ENCODE measurements around the gene CAPN10.
"Not testable (repeated sequence)": the region's sequence is repeated elsewhere in the genome, so short reads cannot be mapped to it uniquely, and the experiment has no call there.

The CAPN10 gene

GRCh38 chr2:240615396-240615795 lies 28.9 kb downstream of the CAPN10 start:
- H3K36me3 Mint-ChIP-seq (ENCODE audit: insufficient read depth), result no peaks in the 10 kb centered on the region
- H3K27ac Mint-ChIP-seq, result no peak overlapping the region
- ATAC-seq (replicated peaks), result no peak

GRCh38 chr2:240615820-240616547 lies 29.4 kb downstream of the CAPN10 start:
- H3K27me3 Mint-ChIP-seq, result no peaks in the 10 kb centered on the region
- no peaks in the 10 kb centered on the region for H3K36me3 Mint-ChIP-seq (ENCODE audit: insufficient read depth)
- DNase-seq, result no peak
- no peaks in the 10 kb centered on the region for H3K9me3 Mint-ChIP-seq
- H3K4me3 Mint-ChIP-seq, result no peak overlapping the region
- peaks cover 11 to 19% of the 10 kb centered on the region in 2 donors for H3K4me1 Mint-ChIP-seq (ENCODE audit: low read depth in 2 of 2)
- no peak overlapping the region for H3K27ac Mint-ChIP-seq
- no peak for ATAC-seq (replicated peaks)

More at GRCh38 chr2:240615396-240615795, 28.9 kb downstream of the CAPN10 start:
- no peaks in the 10 kb centered on the region for H3K9me3 Mint-ChIP-seq
- DNase-seq, result no peak
- no peak overlapping the region for H3K4me3 Mint-ChIP-seq
- H3K27me3 Mint-ChIP-seq, result no peaks in the 10 kb centered on the region
- H3K4me1 Mint-ChIP-seq (ENCODE audit: low read depth in 2 of 2), result peaks cover 7 to 17% of the 10 kb centered on the region in 2 donors

GRCh38 chr2:240616860-240617666 lies 30.5 kb downstream of the CAPN10 start:
- Mint-ChIP-seq H3K27ac (peak overlapping the region in 1 of 2 donors; percentile 59), H3K4me1 (ENCODE audit: low read depth in 2 of 2) (peaks cover 19 to 20% of the 10 kb centered on the region in 2 donors)
- not testable (repeated sequence) for H3K27me3 Mint-ChIP-seq; H3K36me3 Mint-ChIP-seq (ENCODE audit: insufficient read depth); H3K4me3 Mint-ChIP-seq; DNase-seq; H3K9me3 Mint-ChIP-seq
- peak; percentile 0 for ATAC-seq (replicated peaks)

DNA sequence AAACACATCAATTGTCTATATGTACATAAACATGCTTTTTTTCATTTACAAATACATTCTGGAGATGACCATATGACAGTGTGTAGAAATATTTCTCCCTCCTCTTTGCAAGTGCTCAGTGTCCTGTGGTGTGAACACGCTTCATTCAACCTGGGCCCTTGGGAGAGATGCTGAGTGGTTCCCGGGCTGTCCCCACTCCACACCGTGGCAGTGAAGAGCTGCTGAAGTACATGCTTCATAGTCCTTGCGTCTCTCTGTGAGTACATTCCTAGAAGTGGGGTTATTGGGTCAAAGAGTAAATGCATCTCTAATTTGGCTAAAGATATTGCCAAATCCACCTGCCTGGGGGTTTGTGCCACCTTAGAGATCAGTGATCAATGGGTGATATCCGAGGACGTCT lies 32.2 kb downstream of the CAPN10 start:
- Mint-ChIP-seq H3K27me3 (no peaks in the 10 kb centered on the region), H3K4me1 (ENCODE audit: low read depth in 2 of 2) (peaks cover 29 to 32% of the 10 kb centered on the region in 2 donors), H3K9me3 (no peaks in the 10 kb centered on the region), H3K36me3 (ENCODE audit: insufficient read depth) (peaks cover 14% of the 10 kb centered on the region), H3K4me3 (no peak overlapping the region), H3K27ac (no peak overlapping the region)
- ATAC-seq (replicated peaks) (no peak), DNase-seq (no peak)

DNA sequence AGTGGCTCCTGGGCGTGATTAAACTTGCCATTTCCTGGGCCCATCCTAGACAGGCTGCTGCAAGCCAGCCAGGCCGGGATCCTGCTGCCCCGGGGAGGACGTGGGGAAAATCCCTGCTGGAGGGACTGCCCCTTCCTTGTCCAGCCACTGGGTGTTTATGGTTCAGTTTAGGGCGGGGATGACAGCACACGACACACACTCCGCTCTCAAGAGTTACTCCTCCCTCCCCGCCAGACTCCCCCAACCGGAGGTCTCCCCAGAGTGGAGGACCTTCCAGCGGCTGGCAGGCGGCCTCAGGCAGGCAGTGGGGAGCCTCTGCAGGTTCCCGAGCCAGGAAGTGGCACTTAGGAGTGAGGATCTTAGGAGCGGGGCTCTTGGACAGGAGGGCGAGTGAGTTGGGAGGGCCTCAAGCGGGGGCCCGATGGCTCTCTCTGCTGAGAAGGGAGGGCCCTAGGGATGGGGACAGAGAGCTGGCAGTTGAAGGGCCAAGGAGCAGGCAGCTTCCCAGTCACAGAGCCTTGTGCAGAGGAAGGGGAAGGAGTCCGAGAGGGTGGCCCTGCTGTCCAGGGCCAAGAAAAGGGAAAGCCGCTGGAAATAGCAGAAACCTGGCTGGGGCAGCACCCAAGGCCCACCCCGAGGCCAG lies 33.1 kb downstream of the CAPN10 start:
- Mint-ChIP-seq H3K9me3 (no peaks in the 10 kb centered on the region), H3K4me1 (ENCODE audit: low read depth in 2 of 2) (peaks cover 36 to 37% of the 10 kb centered on the region in 2 donors), H3K4me3 (peak overlapping the region; percentile 41 to 75), H3K36me3 (ENCODE audit: insufficient read depth) (peaks cover 19% of the 10 kb centered on the region), H3K27ac (peak overlapping the region; percentile 79 to 89), H3K27me3 (no peaks in the 10 kb centered on the region)
- ATAC-seq (replicated peaks) (no peak), DNase-seq (no peak)

GRCh38 chr2:240620149-240620731 lies 33.7 kb downstream of the CAPN10 start:
- peak overlapping the region; percentile 89 to 98 for H3K27ac Mint-ChIP-seq
- no peaks in the 10 kb centered on the region for H3K9me3 Mint-ChIP-seq
- peaks cover 25% of the 10 kb centered on the region for H3K36me3 Mint-ChIP-seq (ENCODE audit: insufficient read depth)
- peaks cover 42 to 43% of the 10 kb centered on the region in 2 donors for H3K4me1 Mint-ChIP-seq (ENCODE audit: low read depth in 2 of 2)
- H3K27me3 Mint-ChIP-seq, result no peaks in the 10 kb centered on the region
- ATAC-seq (replicated peaks) (no peak), DNase-seq (no peak)
- H3K4me3 Mint-ChIP-seq, result no peak overlapping the region

- H3K9me3 Mint-ChIP-seq, result no peaks in the 10 kb centered on the region
- peak overlapping the region; percentile 98 to 99 for H3K27ac Mint-ChIP-seq
- ATAC-seq (replicated peaks) (no peak), DNase-seq (no peak)
- H3K4me3 Mint-ChIP-seq, result peak overlapping the region; percentile 81 to 91
- peaks cover 46 to 47% of the 10 kb centered on the region in 2 donors for H3K4me1 Mint-ChIP-seq (ENCODE audit: low read depth in 2 of 2)
- peaks cover 28% of the 10 kb centered on the region for H3K36me3 Mint-ChIP-seq (ENCODE audit: insufficient read depth)
- no peaks in the 10 kb centered on the region for H3K27me3 Mint-ChIP-seq
These were observed 34.3 kb downstream of the CAPN10 start for GRCh38 chr2:240620859-240621258.

DNA sequence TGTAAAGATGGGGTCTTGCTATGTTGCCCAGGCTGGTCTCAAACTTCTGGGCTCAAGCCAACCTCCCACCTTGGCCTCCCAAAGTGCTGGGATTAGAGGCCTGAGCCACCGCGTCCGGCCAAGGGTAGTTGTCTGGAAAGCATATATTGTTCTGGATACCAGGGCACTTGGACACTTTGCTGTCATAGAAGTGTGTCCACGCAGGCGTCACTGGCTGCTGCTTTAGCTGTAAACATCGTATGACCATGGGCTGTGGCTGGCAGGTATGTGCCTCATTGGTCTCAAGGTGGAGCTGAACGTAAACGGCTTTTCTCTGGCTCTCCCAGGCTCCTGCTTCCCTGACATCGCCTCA lies 35.5 kb downstream of the CAPN10 start:
- Mint-ChIP-seq H3K27me3 (no peaks in the 10 kb centered on the region), H3K9me3 (no peaks in the 10 kb centered on the region), H3K27ac (peak overlapping the region; percentile 98 to 99), H3K4me3 (peak overlapping the region; percentile 81 to 91), H3K36me3 (ENCODE audit: insufficient read depth) (peaks cover 32% of the 10 kb centered on the region), H3K4me1 (ENCODE audit: low read depth in 2 of 2) (peaks cover 52 to 55% of the 10 kb centered on the region in 2 donors)
- no peak for DNase-seq
- no peak for ATAC-seq (replicated peaks)

DNA sequence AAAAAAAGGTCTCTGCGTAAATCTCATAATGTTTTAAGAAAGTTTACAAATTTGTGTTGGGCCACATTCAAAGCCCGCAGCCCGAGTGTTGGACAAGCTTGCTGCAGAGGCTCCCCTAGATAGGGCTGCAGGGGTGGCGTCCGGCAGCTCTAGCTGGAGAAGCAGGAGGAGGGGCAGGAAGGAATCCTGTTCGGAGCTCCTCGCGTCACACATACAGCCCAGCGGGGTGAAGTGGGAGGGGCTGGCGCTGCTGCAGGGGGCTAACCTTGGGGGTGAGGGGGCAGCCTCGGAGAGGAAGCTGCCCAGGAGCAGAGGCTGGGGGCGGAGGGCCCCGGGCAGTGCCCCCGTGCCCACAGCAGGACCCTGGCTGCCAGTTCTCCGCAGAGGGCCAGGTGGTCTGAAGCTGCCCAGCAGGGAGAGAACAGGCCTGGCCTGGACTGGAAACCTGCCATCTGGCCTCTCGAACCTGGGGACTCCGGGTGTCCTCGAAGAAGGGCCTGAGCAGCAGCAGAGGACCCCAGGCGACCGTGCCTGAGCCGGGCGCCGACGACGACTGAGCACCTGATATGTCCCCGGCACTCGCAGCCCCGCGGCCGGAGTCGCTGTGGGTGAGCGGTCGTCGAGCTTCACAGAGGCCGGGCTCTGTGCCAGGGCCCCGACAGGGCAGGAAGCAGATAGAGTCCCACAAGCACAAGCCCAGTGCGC lies 36.1 kb downstream of the CAPN10 start:
- ATAC-seq (replicated peaks), result peak; percentile 18
- DNase-seq, result peak in 2 of 3 experiments; percentile 55 to 63

DNA sequence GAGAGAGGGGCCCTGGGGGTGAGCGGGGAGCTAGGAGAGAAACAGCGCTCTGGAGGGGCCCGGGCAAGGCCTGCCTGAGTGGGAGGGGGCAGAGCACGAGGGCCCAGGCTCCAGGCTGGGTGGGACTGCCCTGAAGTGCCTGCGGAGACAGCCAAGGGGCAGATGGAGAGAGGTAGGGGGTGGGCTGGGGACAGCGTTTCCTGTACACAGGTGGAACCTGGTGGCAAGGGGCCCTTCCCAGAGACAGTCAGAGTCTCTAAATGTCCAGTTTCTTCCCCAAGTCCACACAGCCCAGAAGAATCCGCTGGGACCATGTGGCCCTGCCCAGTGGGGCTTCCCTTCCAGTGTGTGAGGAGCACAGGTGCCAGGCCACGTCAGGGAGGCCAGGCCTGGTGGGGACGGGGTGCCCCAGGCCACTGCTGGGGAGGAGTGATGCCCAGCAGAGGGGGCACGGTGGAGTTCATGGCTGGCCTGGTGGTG lies 37.0 kb downstream of the CAPN10 start:
- peaks cover 35% of the 10 kb centered on the region for H3K36me3 Mint-ChIP-seq (ENCODE audit: insufficient read depth)
- H3K4me1 Mint-ChIP-seq (ENCODE audit: low read depth in 2 of 2), result peaks cover 51 to 55% of the 10 kb centered on the region in 2 donors
- H3K9me3 Mint-ChIP-seq, result no peaks in the 10 kb centered on the region
- H3K27me3 Mint-ChIP-seq, result no peaks in the 10 kb centered on the region
- H3K27ac Mint-ChIP-seq, result peak overlapping the region; percentile 98 to 99
- peak overlapping the region; percentile 81 to 91 for H3K4me3 Mint-ChIP-seq
- ATAC-seq (replicated peaks) (no peak), DNase-seq (no peak)

More for the DNA sequence above, 36.1 kb downstream of the CAPN10 start:
- peaks cover 32% of the 10 kb centered on the region for H3K36me3 Mint-ChIP-seq (ENCODE audit: insufficient read depth)
- no peaks in the 10 kb centered on the region for H3K27me3 Mint-ChIP-seq
- H3K4me1 Mint-ChIP-seq (ENCODE audit: low read depth in 2 of 2), result peaks cover 52 to 55% of the 10 kb centered on the region in 2 donors
- H3K4me3 Mint-ChIP-seq, result peak overlapping the region; percentile 81 to 91
- H3K27ac Mint-ChIP-seq, result peak overlapping the region; percentile 98 to 99
- H3K9me3 Mint-ChIP-seq, result no peaks in the 10 kb centered on the region

DNA sequence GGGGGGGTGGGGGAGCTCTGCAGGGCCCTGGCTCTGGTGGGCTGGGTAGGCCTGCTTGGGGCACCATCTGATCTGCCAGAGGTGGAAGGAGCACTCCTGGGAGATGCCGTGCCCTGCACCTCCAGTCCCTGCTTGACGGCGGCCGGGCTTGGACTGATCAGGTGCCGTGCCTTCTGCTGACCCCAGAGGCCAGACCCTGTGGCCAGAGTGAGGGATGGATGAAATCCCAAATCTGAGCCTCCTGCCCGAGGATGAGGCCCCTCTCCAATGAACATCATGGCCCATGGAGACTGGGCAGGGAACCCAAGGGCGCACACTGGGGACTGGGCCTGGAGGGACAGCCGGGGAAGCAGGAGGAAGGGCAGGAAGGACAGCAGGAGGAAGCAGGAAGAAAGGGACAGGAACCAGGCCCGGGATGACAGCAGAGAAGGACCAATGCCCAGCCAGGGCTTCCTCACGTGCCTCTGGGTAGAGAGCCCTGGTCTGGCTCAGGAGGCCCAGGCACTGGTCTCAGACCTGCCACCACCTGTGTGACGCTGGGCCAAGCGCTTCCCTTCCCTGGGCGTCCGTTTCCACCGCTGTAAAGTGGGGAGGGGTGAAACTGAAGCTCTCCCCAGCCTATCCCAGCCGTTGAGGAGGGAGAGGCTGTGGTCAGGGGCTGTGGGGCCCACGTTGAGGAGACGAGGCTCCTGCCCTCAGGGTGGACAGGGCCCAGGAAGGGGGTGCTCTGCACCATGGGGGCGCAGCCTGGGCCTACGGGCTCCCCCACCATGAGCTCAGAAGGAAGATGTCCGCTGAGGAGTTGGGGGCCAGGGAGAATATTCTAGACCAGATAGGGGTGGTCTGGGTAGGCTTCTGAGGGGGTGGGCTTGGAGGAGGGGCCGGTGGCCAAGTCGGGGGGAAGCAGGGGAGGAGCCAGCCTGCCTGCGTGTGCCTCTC lies 37.7 kb downstream of the CAPN10 start:
- no peaks in the 10 kb centered on the region for H3K27me3 Mint-ChIP-seq
- H3K36me3 Mint-ChIP-seq (ENCODE audit: insufficient read depth), result peaks cover 35% of the 10 kb centered on the region
- H3K4me1 Mint-ChIP-seq (ENCODE audit: low read depth in 2 of 2), result peaks cover 51 to 53% of the 10 kb centered on the region in 2 donors
- ATAC-seq (replicated peaks) (no peak), DNase-seq (no peak)
- H3K9me3 Mint-ChIP-seq, result no peaks in the 10 kb centered on the region
- H3K27ac Mint-ChIP-seq, result peak overlapping the region; percentile 98 to 99
- peak overlapping the region; percentile 80 to 81 for H3K4me3 Mint-ChIP-seq

All from effector memory CD8-positive, alpha-beta T cell (primary cell).